Left colon (tissue), 2 donors: ENCODE data around the gene CCDC142. TPM values are rescaled to one million over a fixed set of nuclear protein-coding genes. Genes with fewer than 3 reads are reported as not detected.

ENCODE experiments used
- ATAC-seq: fragments of 200-7000 bp; cut with Tn5 transposase; one replicate; pipeline ENCODE4 v1.9.1; 2020; ENCODE audit warnings: mild to moderate bottlenecking, moderate library complexity
- DNase-seq, 2 donors: peaks; one replicate each; pipeline ENCODE4 v3.0.0-alpha.2; 2020
- intact Hi-C, 2 donors: fragments of 100-400 bp; cut with DNase I in 1 of 2; cut with micrococcal nuclease in 1 of 2; formaldehyde crosslinking; loops; one replicate each; pipeline versions ENCODE4 v1.11.2 to v1.14.0; 2022; cut with DNase I, micrococcal nuclease
- long read RNA-seq: library from polyadenylated mRNA; unstranded; transcript quantifications from one replicate; pipeline ENCODE4 v2.0.0, GENCODE V29; 2021
- total RNA-seq, 2 donors: library from RNA; stranded (reverse); fragmentation: NEBNext Ultra II Directional; extraction: Animal tissue kit (Norgen Biotek cat#: 25700); gene quantifications; one replicate each; pipeline ENCODE4 v1.2.1, GENCODE V29; 2021
- donor health status: DM: no; HTN: no; CAD: no.
- donor health status: DM: yes; HTN: yes; CAD: no.

CCDC142 gene
- total RNA-seq: 10 to 100 TPM; 22.4 to 23.9 TPM
- long read RNA-seq, partial matches to known transcripts: 5 of 16 reads
- long read RNA-seq, other reads (novel, unspliced or antisense): 5 of 16 reads

- intact Hi-C loops: loop anchor here in 1 of 2 donors (5.0 kb wide), 1 partner anchor 104 kb away; no protein-coding TSS in a partner anchor
- ATAC-seq (peak; percentile 93), DNase-seq (peak; percentile 97 to 98)
These were observed at the start of gene CCDC142, which contains the start of gene TTC31 for GRCh38 chr2:74482801-74483674. CCDC142 (minus strand) TSS chr2:74482998; CDS start chr2:74482837, 161 bp downstream. TTC31 (plus strand) TSS chr2:74483081; CDS start chr2:74483096, 15 bp downstream.

- no peak for DNase-seq
- intact Hi-C loops: no loop called here
- no peak for ATAC-seq
These were observed 49.4 kb upstream of the CCDC142 start for GRCh38 chr2:74532222-74532621.

GRCh38 chr2:74531666-74532065 lies 48.9 kb upstream of the CCDC142 start:
- intact Hi-C loops: no loop called here
- DNase-seq (no peak), ATAC-seq (no peak)

- ATAC-seq (peak; percentile 31), DNase-seq (peak; percentile 58 to 66)
- intact Hi-C loops: no loop called here
These were observed 47.7 kb upstream of the CCDC142 start for GRCh38 chr2:74530239-74531187.

- intact Hi-C loops: no loop called here
- ATAC-seq: peak; percentile 83
These were observed 46.8 kb upstream of the CCDC142 start, which contains the start of the genes AUP1 and HTRA2 for GRCh38 chr2:74529357-74530238. AUP1 (minus strand) TSS chr2:74529706; CDS start chr2:74529629, 77 bp downstream. HTRA2 (plus strand) TSS chr2:74529933; CDS start chr2:74530007, 74 bp downstream.

GRCh38 chr2:74528600-74529356 lies 46.0 kb upstream of the CCDC142 start:
- DNase-seq: no peak
- peak; percentile 11 for ATAC-seq
- intact Hi-C loops: no loop called here

More at GRCh38 chr2:74529357-74530238, 46.8 kb upstream of the CCDC142 start, which contains the start of the genes AUP1 and HTRA2:
- peak; percentile 97 to 99 for DNase-seq

- no peak for DNase-seq
- ATAC-seq: no peak
- intact Hi-C loops: no loop called here
These were observed 44.9 kb upstream of the CCDC142 start for GRCh38 chr2:74527741-74528140.

- ATAC-seq: no peak
- intact Hi-C loops: no loop called here
- no peak for DNase-seq
These were observed 43.9 kb upstream of the CCDC142 start for GRCh38 chr2:74526649-74527230.

GRCh38 chr2:74525717-74526648 lies 43.2 kb upstream of the CCDC142 start, which contains the start of gene DQX1:
DQX1 (minus strand) TSS chr2:74526231; CDS start chr2:74525729, 502 bp downstream.
- intact Hi-C loops: no loop called here
- DNase-seq (peak; percentile 68 to 78), ATAC-seq (peak; percentile 64)

GRCh38 chr2:74524955-74525716 lies 42.3 kb upstream of the CCDC142 start:
- ATAC-seq: no peak
- intact Hi-C loops: no loop called here

GRCh38 chr2:74524005-74524404 lies 41.2 kb upstream of the CCDC142 start:
- intact Hi-C loops: no loop called here
- DNase-seq (no peak), ATAC-seq (no peak)

More at GRCh38 chr2:74524955-74525716, 42.3 kb upstream of the CCDC142 start:
- DNase-seq: no peak

- no peak for ATAC-seq
- no peak for DNase-seq
- intact Hi-C loops: no loop called here
These were observed 39.7 kb upstream of the CCDC142 start for GRCh38 chr2:74522516-74522915.

- no peak for ATAC-seq
- intact Hi-C loops: no loop called here
- no peak for DNase-seq
These were observed 33.9 kb upstream of the CCDC142 start for GRCh38 chr2:74516650-74517049.

- peak in 1 of 2 donors; percentile 69 for DNase-seq
- intact Hi-C loops: no loop called here
- ATAC-seq: peak; percentile 65
These were observed 33.3 kb upstream of the CCDC142 start for GRCh38 chr2:74515981-74516633.
